OCI-LY7 (cell line): ENCODE measurements around the gene PBLD. TPM values are rescaled to one million over a fixed set of nuclear protein-coding genes. Genes with fewer than 3 reads are reported as not detected.

Source experiments
- BruUV-seq: library from RNA; stranded (reverse); fragments of 400-500 nt; replicated peaks from 2 replicates; lab custom pipeline; 2021; lab: Mats Ljungman, UMichigan
- CTCF ChIA-PET: fragments of 300-600 bp; sonication (Branson Sonifier 250); formaldehyde crosslinking; loops from one replicate; lab custom pipeline; 2022; ENCODE audit warnings: antibody characterized with exemption; ENCODE audit not compliant: unreplicated experiment; lab: Charles Lee
- POLR2A ChIA-PET: fragments of 300-600 bp; sonication (Branson Sonifier 250); formaldehyde crosslinking; loops from one replicate; lab custom pipeline; 2022; ENCODE audit warnings: antibody characterized with exemption; lab: Charles Lee
- DNase-seq: peaks from one replicate; pipeline ENCODE4 v3.0.0-alpha.2; 2015; ENCODE audit warnings: low spot score
- H2AFZ ChIP-seq: fragments of 200-600 bp; sonication (generic), shearing (Covaris generic); 2 replicates; pipeline ENCODE4 v1.6.1; 2014; ENCODE audit warnings: mild to moderate bottlenecking, antibody characterized with exemption, low read length, moderate library complexity
- H3K27ac ChIP-seq: fragments of 200-600 bp; sonication (generic); 2 replicates; pipeline ENCODE4 v1.5.1; 2014; ENCODE audit warnings: mixed run types, low read depth, mild to moderate bottlenecking, moderate library complexity, low read length, inconsistent platforms; ENCODE audit not compliant: poor library complexity, severe bottlenecking
- H3K36me3 ChIP-seq: fragments of 200-600 bp; sonication (generic); 2 replicates; pipeline ENCODE4 v1.6.1; 2014; ENCODE audit warnings: mild to moderate bottlenecking, antibody characterized with exemption, low read length, moderate library complexity, mixed read lengths; ENCODE audit not compliant: insufficient read depth
- H3K4me1 ChIP-seq: fragments of 200-600 bp; sonication (generic); 2 replicates; pipeline ENCODE4 v1.5.1; 2014; ENCODE audit warnings: mild to moderate bottlenecking, low read length; ENCODE audit not compliant: insufficient read depth, poor library complexity, severe bottlenecking
- H3K4me2 ChIP-seq: fragments of 200-600 bp; sonication (generic); 2 replicates; pipeline ENCODE4 v1.6.1; 2014; ENCODE audit warnings: mild to moderate bottlenecking, low read length
- H3K4me3 ChIP-seq: fragments of 200-600 bp; sonication (generic); 2 replicates; pipeline ENCODE4 v1.5.1; 2014; ENCODE audit warnings: mild to moderate bottlenecking, low read depth, low read length; ENCODE audit not compliant: poor library complexity, severe bottlenecking
- H3K79me2 ChIP-seq: fragments of 200-600 bp; sonication (generic); 2 replicates; pipeline ENCODE4 v1.6.1; 2016; ENCODE audit warnings: low read depth, mild to moderate bottlenecking, low read length, moderate library complexity, mixed read lengths; ENCODE audit not compliant: insufficient read depth
- H3K9me2 ChIP-seq: fragments of 200-600 bp; sonication (generic); 2 replicates; pipeline ENCODE4 v1.6.1; 2016; ENCODE audit warnings: mild to moderate bottlenecking, low read length, mixed read lengths; ENCODE audit not compliant: insufficient read depth
- H3K9me3 ChIP-seq: fragments of 200-600 bp; sonication (generic); 2 replicates; pipeline ENCODE4 v1.6.1; 2014; ENCODE audit warnings: mild to moderate bottlenecking, mixed run types, low read length, mixed read lengths
- H4K20me1 ChIP-seq: fragments of 200-600 bp; sonication (generic); 2 replicates; pipeline ENCODE4 v1.6.1; 2014; ENCODE audit warnings: mild to moderate bottlenecking, antibody characterized with exemption, low read length, moderate library complexity, mixed read lengths; ENCODE audit not compliant: insufficient read depth
- CTCF ChIP-seq: fragments of 200-600 bp; sonication (generic); conservative IDR thresholded peaks from 2 replicates; pipeline ENCODE4 v1.5.1; 2014; ENCODE audit warnings: mild to moderate bottlenecking, antibody characterized with exemption, low read length, moderate library complexity, mixed read lengths
- EZH2phosphoT487 ChIP-seq: fragments of 200-600 bp; sonication (generic); IDR thresholded peaks from 2 replicates; pipeline ENCODE4 v1.6.1; 2018; ENCODE audit warnings: low read depth, borderline replicate concordance, mild to moderate bottlenecking, mixed run types, antibody characterized with exemption, low read length, moderate library complexity, mixed read lengths
- intact Hi-C: fragments of 100-400 bp; cut with micrococcal nuclease; formaldehyde crosslinking; loops from one replicate; pipeline ENCODE4 v1.10.0; 2022; ENCODE audit not compliant: unreplicated experiment
- total RNA-seq, 2 experiments: library from RNA; depleted of rRNA in 1 of 2; stranded (reverse); fragments of >200 nt in 1 of 2; shearing (Covaris generic) in 1 of 2; gene quantifications; 2 replicates each; pipeline ENCODE4 v1.2.3, GENCODE V29; 2014 to 2022

Gene PBLD
- total RNA-seq, 2 experiments from 2014 or later: 3.1 to 5.9 TPM

- BruUV-seq: no TSS peak
- intact Hi-C loops: no loop called here
- CTCF ChIA-PET: no interaction called here
- DNase-seq: no peak
- Histone ChIP-seq H3K4me1 (peaks cover 39% of the 10 kb centered on the region), H2AFZ (no peak overlapping the region), H3K79me2 (peaks cover 99% of the 10 kb centered on the region), H3K4me2 (peak overlapping the region; percentile 93), H3K4me3 (peak overlapping the region; percentile 85), H3K9me3 (no peaks in the 10 kb centered on the region), H3K27ac (no peak overlapping the region), H3K9me2 (no peaks in the 10 kb centered on the region), H3K36me3 (peaks cover 96% of the 10 kb centered on the region), H4K20me1 (peaks cover 70% of the 10 kb centered on the region)
- POLR2A ChIA-PET: no interaction called here
- no peak for TF ChIP-seq CTCF
- no peak for TF ChIP-seq EZH2phosphoT487
Measured at GRCh38 chr10:68336754-68337351, 4.1 kb upstream of the PBLD start.

GRCh38 chr10:68334672-68335467 is 2.1 kb upstream of the PBLD start:
- H3K79me2 ChIP-seq: peaks cover 84% of the 10 kb centered on the region
- H3K9me3 ChIP-seq: no peaks in the 10 kb centered on the region
- ChIA-PET CTCF (no interaction called here), POLR2A (interaction anchor here (0.9 to 1.2 kb wide), 3 partner anchors 10 to 99 kb away, joined by 3 read pairs; no protein-coding TSS in a partner anchor)
- peaks cover 62% of the 10 kb centered on the region for H4K20me1 ChIP-seq
- intact Hi-C loops: no loop called here
- H2AFZ ChIP-seq: no peak overlapping the region
- peak overlapping the region; percentile 93 for H3K4me2 ChIP-seq
- peaks cover 55% of the 10 kb centered on the region for H3K4me1 ChIP-seq
- peaks cover 77% of the 10 kb centered on the region for H3K36me3 ChIP-seq
- H3K9me2 ChIP-seq: no peaks in the 10 kb centered on the region
- TF ChIP-seq CTCF (no peak), EZH2phosphoT487 (no peak)
- BruUV-seq: no TSS peak
- H3K27ac ChIP-seq: no peak overlapping the region
- no peak for DNase-seq
- peak overlapping the region; percentile 85 for H3K4me3 ChIP-seq
